ENCODE results near the gene CLIP4.

The CLIP4 gene

DNA sequence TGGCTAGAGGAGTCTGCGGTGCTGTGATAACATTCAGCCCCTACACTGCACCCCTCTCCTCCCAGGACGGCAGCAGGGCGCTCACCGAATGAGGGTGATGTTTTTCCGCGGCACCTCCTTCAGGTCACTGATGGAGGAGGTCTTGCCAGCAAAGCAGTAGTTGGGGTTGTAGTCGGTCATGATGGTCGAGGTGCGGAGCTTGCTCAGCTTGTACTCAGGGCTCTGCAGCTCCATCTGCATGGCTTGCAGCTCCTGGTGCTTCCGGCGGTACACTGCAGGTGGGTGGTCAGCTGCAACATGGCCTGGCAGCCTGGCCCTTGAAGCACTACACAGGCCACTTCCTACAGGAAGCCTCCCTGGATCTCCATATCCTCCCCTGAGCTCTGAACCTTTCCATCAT, 108.0 kb downstream of the CLIP4 start:
- DNase-seq = no peak

GRCh38 chr2:29223851-29224692, 108.9 kb downstream of the CLIP4 start:
- no peak for DNase-seq

DNA sequence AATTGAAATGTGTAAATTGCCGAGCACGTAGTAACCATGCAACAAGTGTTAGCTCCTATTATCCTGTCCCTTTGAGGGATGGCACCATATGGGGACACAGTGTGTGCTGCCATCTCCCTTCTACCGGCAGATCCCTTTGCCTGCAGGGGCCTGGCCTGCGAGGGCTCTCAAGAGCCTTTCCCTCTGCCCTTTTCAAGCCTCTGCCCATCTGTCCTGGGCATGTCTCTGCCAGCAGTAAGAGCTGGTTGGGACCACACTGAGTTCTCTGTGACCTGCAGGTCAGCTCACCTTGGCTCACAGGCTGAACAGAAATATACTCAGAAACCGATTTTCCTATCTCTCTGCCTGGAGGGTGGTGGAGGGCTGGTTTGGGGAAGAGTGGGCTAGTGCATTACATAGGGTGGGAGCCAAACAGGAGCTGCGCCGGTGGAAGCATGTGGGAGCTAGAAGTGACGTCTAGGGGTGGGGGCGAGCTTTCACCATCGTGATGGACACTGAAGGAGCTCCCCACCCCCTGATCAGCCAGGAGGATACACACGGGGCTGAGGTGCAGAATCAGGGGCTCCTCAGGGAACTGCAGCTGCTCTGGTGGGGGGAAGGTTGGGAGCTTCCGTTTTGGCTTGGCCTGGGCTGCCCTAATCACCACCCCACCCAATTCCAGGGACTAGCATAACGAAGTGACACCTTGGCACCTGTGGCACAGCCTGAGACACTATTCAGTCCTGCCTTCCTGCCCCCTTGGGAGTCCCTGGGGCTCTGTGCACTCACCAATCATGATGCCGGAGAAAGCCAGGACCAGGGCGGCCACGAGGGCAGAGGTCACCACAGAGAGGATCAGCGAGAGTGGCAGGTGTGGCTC, 109.7 kb downstream of the CLIP4 start:
- no peak for DNase-seq

GRCh38 chr2:29225814-29226213, 110.6 kb downstream of the CLIP4 start:
- no peak for DNase-seq

DNA sequence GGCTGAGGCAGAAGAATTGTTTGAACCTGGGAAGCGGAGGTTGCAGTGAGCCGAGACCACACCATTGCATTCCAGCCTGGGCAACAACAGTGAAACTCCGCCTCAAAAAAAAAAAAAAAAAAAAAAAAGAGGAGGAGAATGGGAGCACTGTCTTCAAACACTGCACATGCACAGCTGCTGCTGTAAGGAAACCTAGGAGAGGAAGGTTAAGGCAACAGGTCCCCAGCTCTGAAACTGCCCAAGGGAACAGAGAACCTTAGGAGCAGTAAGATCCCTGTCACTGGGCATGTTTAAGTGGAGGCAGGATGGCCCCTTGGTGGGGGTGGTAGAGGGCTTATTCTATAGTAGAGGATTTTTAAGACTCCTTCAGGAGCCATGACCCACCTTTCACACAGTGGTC, 111.2 kb downstream of the CLIP4 start:
- no peak for DNase-seq

GRCh38 chr2:29226808-29227207, 111.6 kb downstream of the CLIP4 start:
- no peak for DNase-seq

DNA sequence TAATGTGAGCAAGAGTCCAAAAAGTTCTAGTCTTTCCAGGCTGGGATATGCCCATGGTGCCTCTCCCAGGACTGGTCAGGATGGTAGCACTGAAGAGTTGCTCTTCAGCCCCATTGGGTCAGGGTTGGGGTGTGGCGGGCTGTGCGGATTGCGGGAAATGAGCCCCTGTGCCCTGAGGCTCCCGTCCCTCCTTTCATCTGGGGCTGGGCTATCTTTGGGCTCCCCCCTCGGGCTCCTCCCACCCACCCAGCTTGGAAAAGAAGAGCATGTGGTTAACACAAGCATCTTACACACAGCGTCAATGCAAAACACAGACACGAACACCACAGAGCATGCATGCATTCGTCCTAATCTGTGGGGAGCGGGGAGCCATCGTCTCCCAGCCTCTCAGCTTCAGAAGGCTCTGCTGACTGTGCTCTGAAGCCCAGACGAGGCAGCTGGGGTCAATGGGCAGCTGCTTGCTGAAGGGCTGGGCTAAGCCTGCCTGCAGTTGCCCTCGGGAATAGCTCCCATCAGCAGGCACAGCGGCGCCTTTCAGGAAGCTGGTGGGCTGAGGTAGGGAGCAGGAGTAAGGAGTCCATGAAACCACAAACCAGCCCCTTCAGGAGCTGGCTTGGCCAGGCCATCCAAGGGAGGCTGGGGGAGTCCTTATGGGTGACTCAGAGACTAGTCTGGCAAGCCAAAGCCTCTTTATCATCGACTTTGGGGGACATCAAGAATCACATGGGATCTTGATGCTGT, 112.9 kb downstream of the CLIP4 start:
- no peak for DNase-seq

- no peak for DNase-seq
Measured at GRCh38 chr2:29228947-29229346, 113.7 kb downstream of the CLIP4 start.

DNA sequence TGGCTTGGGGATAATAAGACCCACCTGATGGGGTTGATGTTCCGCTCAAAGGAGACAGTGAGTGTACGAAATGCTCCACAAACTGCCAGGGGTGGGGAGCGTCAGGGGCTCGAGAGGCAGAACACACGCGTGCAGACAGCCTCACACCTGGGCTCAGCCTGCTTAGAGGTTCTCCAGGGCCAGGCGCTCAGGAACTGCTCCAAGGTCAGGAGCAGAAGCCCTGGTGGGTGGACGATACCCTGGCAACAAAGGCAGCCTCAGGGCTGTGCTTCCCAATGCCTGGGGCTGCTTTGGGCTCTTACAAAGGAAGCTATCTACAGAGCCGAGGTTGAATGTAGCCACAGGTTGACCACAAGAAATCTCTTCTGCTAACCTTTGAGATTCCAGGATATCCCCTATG, 114.4 kb downstream of the CLIP4 start:
- no peak for DNase-seq

DNA sequence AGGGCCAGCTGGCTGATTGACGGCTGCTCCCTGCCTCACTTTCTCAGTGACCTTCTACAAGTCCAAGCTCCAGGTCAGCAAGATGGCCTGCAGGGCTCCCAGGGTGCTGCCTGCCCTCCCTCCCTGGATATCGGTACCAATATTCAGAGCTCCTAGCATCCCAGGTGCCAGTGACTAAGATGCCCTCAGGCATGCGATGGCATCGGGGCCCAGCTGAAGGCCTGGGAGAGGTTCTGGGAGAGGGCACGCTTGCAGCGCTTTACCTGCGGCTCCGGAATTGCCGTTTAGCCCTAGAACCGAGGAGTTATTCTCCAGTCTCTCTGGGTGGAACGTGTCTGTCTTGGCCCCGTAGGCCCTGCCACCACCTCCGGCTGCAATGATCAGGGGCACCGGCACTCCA, 116.8 kb downstream of the CLIP4 start:
- DNase-seq = no peak

GRCh38 chr2:29233428-29233827, 118.2 kb downstream of the CLIP4 start:
- DNase-seq = no peak

DNA sequence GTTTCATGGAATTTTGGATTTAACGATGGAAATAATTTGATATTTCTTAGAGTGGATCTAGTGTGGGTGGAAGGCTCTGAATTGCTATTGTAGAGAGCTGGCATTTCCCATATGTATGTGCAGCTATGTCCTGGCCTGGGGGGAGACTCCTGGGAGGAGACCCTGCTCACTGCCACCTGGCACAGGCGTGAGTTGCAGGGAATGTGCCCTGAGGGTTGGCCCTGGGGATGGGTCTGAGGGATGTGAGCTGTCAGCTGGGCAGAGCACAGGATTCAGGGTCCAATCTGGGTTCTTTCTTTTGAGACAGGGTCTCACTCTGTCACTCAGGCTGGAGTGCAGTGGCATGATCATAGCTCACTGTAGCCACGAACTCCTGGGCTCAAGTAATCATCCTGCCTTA, 120.2 kb downstream of the CLIP4 start:
- no peak for DNase-seq

- DNase-seq = no peak
Measured at GRCh38 chr2:29236074-29236473, 120.9 kb downstream of the CLIP4 start.

- DNase-seq = no peak
Measured at GRCh38 chr2:29238497-29238896, 123.3 kb downstream of the CLIP4 start.

Data from T-helper 9 cell (primary cell).